Measurements from ENCODE around the gene C1RL.

DNA sequence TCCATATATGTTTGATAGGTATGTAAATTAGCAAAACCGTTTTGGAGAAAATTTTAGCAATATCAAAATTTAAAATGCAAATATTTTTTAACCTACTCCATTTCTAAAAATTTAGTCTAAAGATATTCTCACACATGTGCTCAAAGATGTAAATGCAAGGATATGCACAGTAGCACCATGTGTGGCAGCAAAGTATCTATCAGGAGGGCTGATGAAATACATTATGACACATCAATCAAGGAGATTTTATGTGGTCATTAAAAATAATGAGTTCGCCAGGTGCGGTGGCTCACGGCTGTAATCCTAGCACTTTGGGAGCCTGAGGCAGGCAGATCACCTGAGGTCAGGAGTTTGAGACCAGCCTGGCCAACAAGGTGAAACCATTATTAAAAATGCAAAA lies 8.8 kb downstream of the C1RL start:
- TF ChIP-seq, protein P1, sequence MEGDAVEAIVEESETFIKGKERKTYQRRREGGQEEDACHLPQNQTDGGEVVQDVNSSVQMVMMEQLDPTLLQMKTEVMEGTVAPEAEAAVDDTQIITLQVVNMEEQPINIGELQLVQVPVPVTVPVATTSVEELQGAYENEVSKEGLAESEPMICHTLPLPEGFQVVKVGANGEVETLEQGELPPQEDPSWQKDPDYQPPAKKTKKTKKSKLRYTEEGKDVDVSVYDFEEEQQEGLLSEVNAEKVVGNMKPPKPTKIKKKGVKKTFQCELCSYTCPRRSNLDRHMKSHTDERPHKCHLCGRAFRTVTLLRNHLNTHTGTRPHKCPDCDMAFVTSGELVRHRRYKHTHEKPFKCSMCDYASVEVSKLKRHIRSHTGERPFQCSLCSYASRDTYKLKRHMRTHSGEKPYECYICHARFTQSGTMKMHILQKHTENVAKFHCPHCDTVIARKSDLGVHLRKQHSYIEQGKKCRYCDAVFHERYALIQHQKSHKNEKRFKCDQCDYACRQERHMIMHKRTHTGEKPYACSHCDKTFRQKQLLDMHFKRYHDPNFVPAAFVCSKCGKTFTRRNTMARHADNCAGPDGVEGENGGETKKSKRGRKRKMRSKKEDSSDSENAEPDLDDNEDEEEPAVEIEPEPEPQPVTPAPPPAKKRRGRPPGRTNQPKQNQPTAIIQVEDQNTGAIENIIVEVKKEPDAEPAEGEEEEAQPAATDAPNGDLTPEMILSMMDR (IDR thresholded peaks at IDR 0.05) = no peak
- TF ChIP-seq POLR2A (IDR thresholded peaks at IDR 0.05) (no peak), EP300 (IDR thresholded peaks at IDR 0.05) (no peak)

Data from ovary (tissue), 3 donors.